OCI-LY7 (cell line): ENCODE results near the gene SSB.

Experiments used
- CTCF ChIP-seq: fragments of 200-600 bp; sonication (generic); conservative IDR thresholded peaks from 2 replicates; pipeline ENCODE4 v1.5.1; 2014; ENCODE audit warnings: mild to moderate bottlenecking, antibody characterized with exemption, low read length, moderate library complexity, mixed read lengths
- EZH2phosphoT487 ChIP-seq: fragments of 200-600 bp; sonication (generic); IDR thresholded peaks from 2 replicates; pipeline ENCODE4 v1.6.1; 2018; ENCODE audit warnings: low read depth, borderline replicate concordance, mild to moderate bottlenecking, mixed run types, antibody characterized with exemption, low read length, moderate library complexity, mixed read lengths

- TF ChIP-seq CTCF (no peak), EZH2phosphoT487 (no peak)
Observed at GRCh38 chr2:169853041-169853668, 54.5 kb downstream of the SSB start.
